ENCODE results near the gene SRC.

DNA sequence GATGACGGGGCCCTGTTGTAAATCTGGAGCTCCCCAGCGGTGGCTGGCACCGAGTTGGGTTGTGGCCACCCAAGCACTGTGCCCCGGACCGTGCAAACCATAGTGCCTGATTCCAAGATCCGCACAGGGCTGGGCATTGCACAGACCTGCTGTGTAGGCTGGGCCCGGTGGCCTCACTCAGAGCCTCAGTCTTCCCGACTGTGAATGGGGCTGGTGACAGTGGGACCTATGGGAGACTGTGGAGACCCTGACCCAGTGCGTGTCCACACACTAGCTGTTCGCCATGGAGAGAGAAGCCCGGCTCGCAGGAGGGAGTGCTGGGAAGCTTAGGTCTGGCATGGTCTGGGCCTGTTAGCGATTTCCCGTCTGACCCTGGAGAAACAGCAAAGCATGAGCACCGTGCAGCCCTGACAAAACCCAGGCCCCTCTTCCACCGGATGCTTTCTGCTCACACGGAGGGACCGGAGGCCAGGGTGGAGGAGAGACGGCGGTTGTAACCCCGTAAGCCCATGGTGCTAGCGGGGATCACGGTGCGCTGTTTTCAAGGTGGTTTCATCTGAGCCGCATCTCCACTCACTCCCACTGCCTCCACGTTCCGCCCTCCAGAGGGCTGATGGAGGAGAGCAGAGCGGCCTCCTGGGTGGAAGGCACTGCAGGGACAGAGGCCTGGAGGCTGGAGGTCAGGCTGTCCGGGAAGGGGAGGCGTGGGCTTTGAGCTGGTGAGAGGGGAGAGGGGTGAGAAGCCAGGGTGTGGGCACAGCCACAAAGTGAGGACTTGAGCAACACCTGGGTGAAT, 52.2 kb downstream of the SRC start:
- TF ChIP-seq EZH2 (IDR thresholded peaks at IDR 0.05): no peak
- TF ChIP-seq POLR2AphosphoS5 (IDR thresholded peaks at IDR 0.05; ENCODE audit: borderline replicate concordance, low read depth, low read length): no peak
- TF ChIP-seq FOXP2 (optimal IDR thresholded peaks at IDR 0.05; ENCODE audit: control extremely low read depth, extremely low read length, insufficient read depth): no peak
